HG02852 (cell line): ENCODE data around the gene GOLGA1.

Experiments used
- ATAC-seq: cut with Tn5 transposase; IDR thresholded peaks from one replicate; pipeline ENCODE4 v1.9.1; 2021; ENCODE audit warnings: mild to moderate bottlenecking, moderate library complexity; ENCODE audit not compliant: unreplicated experiment

The GOLGA1 gene

GRCh38 chr9:124885551-124885950 is 55.3 kb downstream of the GOLGA1 start:
- no peak for ATAC-seq

- ATAC-seq, result no peak
Observed at GRCh38 chr9:124884376-124884775, 56.5 kb downstream of the GOLGA1 start.

- no peak for ATAC-seq
Observed at GRCh38 chr9:124882231-124882630, 58.7 kb downstream of the GOLGA1 start.

- ATAC-seq, result no peak
Observed at GRCh38 chr9:124881138-124881743, 59.6 kb downstream of the GOLGA1 start.

GRCh38 chr9:124880501-124880900 is 60.4 kb downstream of the GOLGA1 start:
- ATAC-seq, result no peak

- ATAC-seq, result no peak
Observed at GRCh38 chr9:124879226-124879625, 61.7 kb downstream of the GOLGA1 start.

- no peak for ATAC-seq
Observed at GRCh38 chr9:124878518-124878917, 62.4 kb downstream of the GOLGA1 start.

- ATAC-seq, result no peak
Observed at GRCh38 chr9:124878021-124878420, 62.9 kb downstream of the GOLGA1 start.

GRCh38 chr9:124877021-124877782 is 63.7 kb downstream of the GOLGA1 start:
- no peak for ATAC-seq

- no peak for ATAC-seq
Observed at GRCh38 chr9:124875501-124875900, 65.4 kb downstream of the GOLGA1 start.

- no peak for ATAC-seq
Observed at GRCh38 chr9:124873664-124874063, 67.2 kb downstream of the GOLGA1 start.

- no peak for ATAC-seq
Observed at GRCh38 chr9:124871156-124871561, 69.7 kb downstream of the GOLGA1 start.

GRCh38 chr9:124870723-124871122 is 70.2 kb downstream of the GOLGA1 start:
- ATAC-seq, result no peak

GRCh38 chr9:124869986-124870560 is 70.8 kb downstream of the GOLGA1 start:
- peak; percentile 46 for ATAC-seq

- peak; percentile 7 for ATAC-seq
Observed at GRCh38 chr9:124869466-124869985, 71.4 kb downstream of the GOLGA1 start.

- peak; percentile 57 for ATAC-seq
Observed at GRCh38 chr9:124868511-124869465, 72.1 kb downstream of the GOLGA1 start.

GRCh38 chr9:124863371-124863871 is 77.5 kb downstream of the GOLGA1 start:
- no peak for ATAC-seq

- peak; percentile 83 for ATAC-seq
Observed at GRCh38 chr9:124861342-124862229, 79.3 kb downstream of the GOLGA1 start, which contains the start of the genes ARPC5L and RPL35. ARPC5L (plus strand) TSS chr9:124862130; CDS start chr9:124869291, 7,161 bp downstream. RPL35 (minus strand) TSS chr9:124861957; CDS start chr9:124861912, 45 bp downstream.

GRCh38 chr9:124860582-124861341 is 80.1 kb downstream of the GOLGA1 start:
- ATAC-seq, result no peak
